Upper lobe of left lung (tissue), 4 donors: ENCODE results near the gene ACAA1.
"Not testable (repeated sequence)": the region's sequence is repeated elsewhere in the genome, so short reads cannot be mapped to it uniquely, and the experiment has no call there.

Source experiments
- POLR2A ChIP-seq, 4 donors: fragments of 450-650 bp; IDR thresholded peaks; one replicate each; pipeline ENCODE4 v1.5.1; 2016 to 2017; ENCODE audit warnings: antibody characterized with exemption in 4 of 4, mild to moderate bottlenecking in 2 of 4
- POLR2AphosphoS5 ChIP-seq, 2 donors: sonication (generic); formaldehyde crosslinking; IDR thresholded peaks; one replicate each; pipeline ENCODE4 v1.5.1; 2017; ENCODE audit warnings: antibody characterized with exemption in 2 of 2
- TF ChIP-seq, protein P1 (sequence below), 6 experiments: fragments of 450-650 bp in 4 of 6; fragments of 200-600 bp in 2 of 6; sonication (generic) in 2 of 6; IDR thresholded peaks; one replicate each; pipeline ENCODE4 v1.5.1; 2016 to 2019; ENCODE audit warnings: antibody characterized with exemption in 6 of 6

DNA sequence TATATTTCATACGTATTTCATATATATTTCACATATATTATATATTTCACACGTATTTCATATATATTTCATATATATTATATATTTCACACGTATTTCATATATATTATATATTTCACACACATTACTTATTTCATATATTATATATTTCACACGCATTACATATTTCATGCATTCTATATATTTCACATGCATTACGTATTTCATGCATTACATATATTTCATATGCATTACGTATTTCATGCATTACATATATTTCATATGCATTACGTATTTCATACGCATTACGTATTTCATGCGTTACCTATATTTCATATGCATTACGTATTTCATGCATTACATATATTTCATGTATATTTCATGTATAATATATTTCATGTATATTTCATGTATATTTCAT, 23.8 kb upstream of the ACAA1 start:
- not testable (repeated sequence) for TF ChIP-seq POLR2A, POLR2AphosphoS5 (IDR thresholded peaks at IDR 0.05)
- TF ChIP-seq, protein P1, sequence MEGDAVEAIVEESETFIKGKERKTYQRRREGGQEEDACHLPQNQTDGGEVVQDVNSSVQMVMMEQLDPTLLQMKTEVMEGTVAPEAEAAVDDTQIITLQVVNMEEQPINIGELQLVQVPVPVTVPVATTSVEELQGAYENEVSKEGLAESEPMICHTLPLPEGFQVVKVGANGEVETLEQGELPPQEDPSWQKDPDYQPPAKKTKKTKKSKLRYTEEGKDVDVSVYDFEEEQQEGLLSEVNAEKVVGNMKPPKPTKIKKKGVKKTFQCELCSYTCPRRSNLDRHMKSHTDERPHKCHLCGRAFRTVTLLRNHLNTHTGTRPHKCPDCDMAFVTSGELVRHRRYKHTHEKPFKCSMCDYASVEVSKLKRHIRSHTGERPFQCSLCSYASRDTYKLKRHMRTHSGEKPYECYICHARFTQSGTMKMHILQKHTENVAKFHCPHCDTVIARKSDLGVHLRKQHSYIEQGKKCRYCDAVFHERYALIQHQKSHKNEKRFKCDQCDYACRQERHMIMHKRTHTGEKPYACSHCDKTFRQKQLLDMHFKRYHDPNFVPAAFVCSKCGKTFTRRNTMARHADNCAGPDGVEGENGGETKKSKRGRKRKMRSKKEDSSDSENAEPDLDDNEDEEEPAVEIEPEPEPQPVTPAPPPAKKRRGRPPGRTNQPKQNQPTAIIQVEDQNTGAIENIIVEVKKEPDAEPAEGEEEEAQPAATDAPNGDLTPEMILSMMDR (IDR thresholded peaks at IDR 0.05) = not testable (repeated sequence)
